SK-N-SH treated with all-trans-retinoic acid at 6 μM for 48 hours (cell line): ENCODE data around the gene STX3.

Experiments
- ATAC-seq: fragments of 200-7000 bp; cut with Tn5 transposase; 3 replicates; pipeline ENCODE4 v1.9.1; 2020; ENCODE audit warnings: mild to moderate bottlenecking, moderate library complexity
- ARNTL ChIP-seq: fragments of 450-650 bp; formaldehyde crosslinking; IDR thresholded peaks from 2 replicates; pipeline ENCODE4 v1.5.0; 2020; ENCODE audit warnings: low read depth, mild to moderate bottlenecking, moderate library complexity, borderline replicate concordance
- BACH2 ChIP-seq: fragments of 250-450 bp; sonication (Bioruptor Pico); IDR thresholded peaks from 2 replicates; pipeline ENCODE4 v1.9.0; 2021; ENCODE audit warnings: mild to moderate bottlenecking, borderline replicate concordance
- CREB5 ChIP-seq: fragments of 250-450 bp; sonication (Bioruptor Pico); IDR thresholded peaks from 2 replicates; pipeline ENCODE4 v1.5.1; 2020; ENCODE audit warnings: low read depth, mild to moderate bottlenecking, moderate library complexity
- CSDC2 ChIP-seq: fragments of 250-450 bp; sonication (Bioruptor Pico); IDR thresholded peaks from 2 replicates; pipeline ENCODE4 v1.5.0; 2020; ENCODE audit warnings: mild to moderate bottlenecking, moderate library complexity
- CSRNP3 ChIP-seq: fragments of 250-450 bp; sonication (Bioruptor Pico); IDR thresholded peaks from 2 replicates; pipeline ENCODE4 v1.5.1; 2021; ENCODE audit warnings: mild to moderate bottlenecking, moderate library complexity
- ESRRG ChIP-seq: fragments of 250-450 bp; sonication (Bioruptor Pico); IDR thresholded peaks from 2 replicates; pipeline ENCODE4 v1.6.1; 2021; ENCODE audit warnings: mild to moderate bottlenecking
- GLIS3 ChIP-seq: fragments of 250-450 bp; sonication (Bioruptor Pico); IDR thresholded peaks from 2 replicates; pipeline ENCODE4 v1.5.0; 2020; ENCODE audit warnings: mild to moderate bottlenecking, moderate library complexity
- ISL1 ChIP-seq: fragments of 250-450 bp; sonication (Bioruptor Pico); IDR thresholded peaks from 2 replicates; pipeline ENCODE4 v2.1.2; 2022; ENCODE audit warnings: mild to moderate bottlenecking, moderate library complexity
- OSR1 ChIP-seq: fragments of 250-450 bp; sonication (Bioruptor Pico); IDR thresholded peaks from 2 replicates; pipeline ENCODE4 v1.8.0; 2022; ENCODE audit warnings: moderate library complexity, mild to moderate bottlenecking, inconsistent platforms
- PATZ1 ChIP-seq: fragments of 250-450 bp; sonication (Bioruptor Pico); IDR thresholded peaks from 2 replicates; pipeline ENCODE4 v1.8.0; 2020; ENCODE audit warnings: mild to moderate bottlenecking, moderate library complexity, borderline replicate concordance
- POU6F1 ChIP-seq: fragments of 250-450 bp; sonication (Bioruptor Pico); IDR thresholded peaks from 2 replicates; pipeline ENCODE4 v1.8.0; 2021; ENCODE audit warnings: low read depth, mild to moderate bottlenecking, moderate library complexity, borderline replicate concordance
- PPARA ChIP-seq: fragments of 250-450 bp; sonication (Bioruptor Pico); IDR thresholded peaks from 2 replicates; pipeline ENCODE4 v1.5.0; 2020; ENCODE audit warnings: mild to moderate bottlenecking, borderline replicate concordance
- SNAI2 ChIP-seq: fragments of 250-450 bp; sonication (Bioruptor Pico); IDR thresholded peaks from 2 replicates; pipeline ENCODE4 v1.5.0; 2020; ENCODE audit warnings: mild to moderate bottlenecking, moderate library complexity
- TCF4 ChIP-seq: fragments of 250-450 bp; sonication (Bioruptor Pico); IDR thresholded peaks from 2 replicates; pipeline ENCODE4 v1.8.0; 2021; ENCODE audit warnings: mild to moderate bottlenecking, moderate library complexity, borderline replicate concordance
- TOX ChIP-seq: fragments of 250-450 bp; sonication (Bioruptor Pico); IDR thresholded peaks from 2 replicates; pipeline ENCODE4 v1.8.0; 2021; ENCODE audit warnings: mild to moderate bottlenecking, moderate library complexity, borderline replicate concordance
- ZC3H10 ChIP-seq: fragments of 250-450 bp; sonication (Bioruptor Pico); IDR thresholded peaks from 2 replicates; pipeline ENCODE4 v1.5.1; 2021; ENCODE audit warnings: mild to moderate bottlenecking, moderate library complexity
- ZFP3 ChIP-seq: fragments of 250-450 bp; sonication (Bioruptor Pico); IDR thresholded peaks from 2 replicates; pipeline ENCODE4 v1.5.0; 2020; ENCODE audit warnings: mild to moderate bottlenecking, moderate library complexity
- ZFP30 ChIP-seq: fragments of 450-650 bp; formaldehyde crosslinking; IDR thresholded peaks from 2 replicates; pipeline ENCODE4 v1.5.0; 2022; ENCODE audit warnings: mild to moderate bottlenecking, moderate library complexity
- ZNF565 ChIP-seq: fragments of 450-650 bp; formaldehyde crosslinking; conservative IDR thresholded peaks from 2 replicates; pipeline ENCODE4 v1.5.0; 2020; ENCODE audit warnings: low read depth, mild to moderate bottlenecking, moderate library complexity
- ZNF70 ChIP-seq: fragments of 450-650 bp; formaldehyde crosslinking; IDR thresholded peaks from 2 replicates; pipeline ENCODE4 v1.5.0; 2020; ENCODE audit warnings: mild to moderate bottlenecking, moderate library complexity
- ZNF8 ChIP-seq: fragments of 450-650 bp; formaldehyde crosslinking; IDR thresholded peaks from 2 replicates; pipeline ENCODE4 v1.5.0; 2020; ENCODE audit warnings: mild to moderate bottlenecking, moderate library complexity

Gene STX3

GRCh38 chr11:59706518-59707285 lies 48.5 kb upstream of the STX3 start (continued):
- TF ChIP-seq ARNTL (no peak), PPARA (CRISPR knock-in tag) (no peak), OSR1 (CRISPR knock-in tag) (no peak), ZNF70 (CRISPR knock-in tag) (no peak), ZNF565 (CRISPR knock-in tag) (no peak), ZC3H10 (no peak)

GRCh38 chr11:59707371-59707770 lies 47.8 kb upstream of the STX3 start:
- no peak for TF ChIP-seq GLIS3 (CRISPR knock-in tag)
- TF ChIP-seq BACH2 (CRISPR knock-in tag): no peak
- no peak for TF ChIP-seq PATZ1 (CRISPR knock-in tag)
- TF ChIP-seq ZFP30 (CRISPR knock-in tag): no peak
- TF ChIP-seq ZNF565 (CRISPR knock-in tag): no peak
- TF ChIP-seq CREB5 (CRISPR knock-in tag): no peak
- ATAC-seq: peak; percentile 27

- no peak for TF ChIP-seq ZNF565 (CRISPR knock-in tag)
- no peak for TF ChIP-seq ZFP30 (CRISPR knock-in tag)
- TF ChIP-seq ZFP3 (CRISPR knock-in tag): no peak
- TF ChIP-seq ZNF8 (CRISPR knock-in tag): no peak
- no peak for TF ChIP-seq CREB5 (CRISPR knock-in tag)
- TF ChIP-seq CSRNP3: no peak
- no peak for TF ChIP-seq ARNTL
- TF ChIP-seq ISL1 (CRISPR knock-in tag): no peak
- no peak for TF ChIP-seq SNAI2 (CRISPR knock-in tag)
- TF ChIP-seq TOX: no peak
- TF ChIP-seq CSDC2 (CRISPR knock-in tag): no peak
- no peak for TF ChIP-seq ZC3H10
- no peak for TF ChIP-seq TCF4 (CRISPR knock-in tag)
- no peak for TF ChIP-seq PPARA (CRISPR knock-in tag)
- no peak for TF ChIP-seq ESRRG (CRISPR knock-in tag)
- TF ChIP-seq GLIS3 (CRISPR knock-in tag): no peak
- ATAC-seq: peak; percentile 24; the same call in 2 of the 3 replicates
Measured at GRCh38 chr11:59708537-59708936, 46.6 kb upstream of the STX3 start.

- TF ChIP-seq ZNF70 (CRISPR knock-in tag): no peak
- TF ChIP-seq ZNF8 (CRISPR knock-in tag): no peak
- ATAC-seq: no peak
Measured at GRCh38 chr11:59710136-59710847, 44.9 kb upstream of the STX3 start.

GRCh38 chr11:59713745-59714144 lies 41.4 kb upstream of the STX3 start, which contains the start of gene OR10V1:
OR10V1 (minus strand) TSS chr11:59713845; CDS start chr11:59713845, 0 bp downstream.
- no peak for ATAC-seq
- no peak for TF ChIP-seq PPARA (CRISPR knock-in tag)
- TF ChIP-seq ZNF565 (CRISPR knock-in tag): no peak
- TF ChIP-seq OSR1 (CRISPR knock-in tag): no peak
- no peak for TF ChIP-seq ZC3H10
- TF ChIP-seq BACH2 (CRISPR knock-in tag): no peak
- TF ChIP-seq POU6F1 (CRISPR knock-in tag): no peak
- TF ChIP-seq ZFP30 (CRISPR knock-in tag): no peak
- no peak for TF ChIP-seq CSDC2 (CRISPR knock-in tag)
- no peak for TF ChIP-seq ZNF8 (CRISPR knock-in tag)
- TF ChIP-seq CSRNP3: no peak
- TF ChIP-seq TOX: no peak
- TF ChIP-seq ISL1 (CRISPR knock-in tag): no peak
